ENCODE data around the gene ADSL. TPM values are rescaled to one million over a fixed set of nuclear protein-coding genes. Genes with fewer than 3 reads are reported as not detected.

Gene ADSL
- total RNA-seq, 1 donor from 2014 or later, result 48.5 TPM

- no peaks in the 10 kb centered on the region for H3K27me3 ChIP-seq (ENCODE audit: low read depth)
- intact Hi-C loops (cut with micrococcal nuclease), result no loop called here
Observed at GRCh38 chr22:40419718-40420117, 73.4 kb downstream of the ADSL start.

GRCh38 chr22:40420341-40421081 is 74.2 kb downstream of the ADSL start:
- DNase-seq, result peak; percentile 12
- Histone ChIP-seq H3K4me1 (peaks cover 23% of the 10 kb centered on the region), H3K9me3 (replicated peaks) (no peaks in the 10 kb centered on the region), H3K27me3 (ENCODE audit: low read depth) (no peaks in the 10 kb centered on the region), H3K36me3 (peaks cover 95% of the 10 kb centered on the region), H3K27ac (replicated peaks) (no peak overlapping the region), H3K4me3 (no peak overlapping the region)
- TF ChIP-seq CTCF (IDR thresholded peaks at IDR 0.05; ENCODE audit: borderline replicate concordance), result no peak
- intact Hi-C loops (cut with micrococcal nuclease), result no loop called here

More at GRCh38 chr22:40419718-40420117, 73.4 kb downstream of the ADSL start:
- peaks cover 19% of the 10 kb centered on the region for H3K4me1 ChIP-seq
- no peak overlapping the region for H3K4me3 ChIP-seq
- DNase-seq, result peak; percentile 3
- no peak overlapping the region for H3K27ac ChIP-seq (replicated peaks)
- no peaks in the 10 kb centered on the region for H3K9me3 ChIP-seq (replicated peaks)
- peaks cover 87% of the 10 kb centered on the region for H3K36me3 ChIP-seq
- no peak for TF ChIP-seq CTCF (IDR thresholded peaks at IDR 0.05; ENCODE audit: borderline replicate concordance)

GRCh38 chr22:40421082-40421350 is 74.7 kb downstream of the ADSL start:
- no peak for TF ChIP-seq CTCF (IDR thresholded peaks at IDR 0.05; ENCODE audit: borderline replicate concordance)
- Histone ChIP-seq H3K27me3 (ENCODE audit: low read depth) (no peaks in the 10 kb centered on the region), H3K4me3 (no peak overlapping the region), H3K9me3 (replicated peaks) (no peaks in the 10 kb centered on the region), H3K4me1 (peaks cover 23% of the 10 kb centered on the region), H3K27ac (replicated peaks) (no peak overlapping the region), H3K36me3 (peaks cover 99% of the 10 kb centered on the region)
- peak; percentile 2 for DNase-seq
- intact Hi-C loops (cut with micrococcal nuclease), result no loop called here

- no peak overlapping the region for H3K27ac ChIP-seq (replicated peaks)
- no peaks in the 10 kb centered on the region for H3K27me3 ChIP-seq (ENCODE audit: low read depth)
- intact Hi-C loops (cut with micrococcal nuclease), result no loop called here
- H3K4me3 ChIP-seq, result no peak overlapping the region
- peaks cover 30% of the 10 kb centered on the region for H3K4me1 ChIP-seq
- peaks cover 90% of the 10 kb centered on the region for H3K36me3 ChIP-seq
- TF ChIP-seq CTCF (IDR thresholded peaks at IDR 0.05; ENCODE audit: borderline replicate concordance), result no peak
- peak; percentile 5 for DNase-seq
- H3K9me3 ChIP-seq (replicated peaks), result no peaks in the 10 kb centered on the region
Observed at GRCh38 chr22:40421941-40422340, 75.6 kb downstream of the ADSL start.

- Histone ChIP-seq H3K9me3 (replicated peaks) (no peaks in the 10 kb centered on the region), H3K4me3 (no peak overlapping the region), H3K27ac (replicated peaks) (no peak overlapping the region), H3K36me3 (peaks cover 83% of the 10 kb centered on the region), H3K27me3 (ENCODE audit: low read depth) (no peaks in the 10 kb centered on the region), H3K4me1 (peaks cover 31% of the 10 kb centered on the region)
- peak; percentile 14 for DNase-seq
- intact Hi-C loops (cut with micrococcal nuclease), result no loop called here
- TF ChIP-seq CTCF (IDR thresholded peaks at IDR 0.05; ENCODE audit: borderline replicate concordance), result no peak
Observed at GRCh38 chr22:40422558-40423309, 76.4 kb downstream of the ADSL start.

Measured in left ventricle myocardium inferior (tissue), 1 donor.